ENCODE data around the gene GNG14. TPM values are rescaled to one million over a fixed set of nuclear protein-coding genes. Genes with fewer than 3 reads are reported as not detected.

The GNG14 gene
- total RNA-seq, 4 donors from 2014 or later = not detected

DNA sequence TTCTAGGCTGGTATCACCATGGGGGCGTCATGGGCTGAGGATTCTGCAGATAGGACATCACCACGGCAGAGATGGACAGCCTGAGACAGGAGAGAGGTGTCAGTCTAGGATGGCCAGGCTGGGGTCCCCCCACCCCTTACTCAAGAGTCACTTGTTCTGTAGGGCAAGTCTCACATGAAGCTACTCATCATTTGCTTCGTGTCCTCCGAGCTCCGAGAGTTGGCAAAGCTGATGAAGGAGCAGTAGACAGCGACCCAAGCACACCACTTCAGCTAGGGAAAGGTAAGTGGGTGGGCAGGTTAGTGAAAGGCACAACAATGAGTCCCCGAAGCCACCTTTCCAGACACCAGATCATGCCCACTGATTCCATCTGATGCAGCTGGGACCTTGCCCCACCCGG, 19.5 kb upstream of the GNG14 start:
- TF ChIP-seq, protein P1, sequence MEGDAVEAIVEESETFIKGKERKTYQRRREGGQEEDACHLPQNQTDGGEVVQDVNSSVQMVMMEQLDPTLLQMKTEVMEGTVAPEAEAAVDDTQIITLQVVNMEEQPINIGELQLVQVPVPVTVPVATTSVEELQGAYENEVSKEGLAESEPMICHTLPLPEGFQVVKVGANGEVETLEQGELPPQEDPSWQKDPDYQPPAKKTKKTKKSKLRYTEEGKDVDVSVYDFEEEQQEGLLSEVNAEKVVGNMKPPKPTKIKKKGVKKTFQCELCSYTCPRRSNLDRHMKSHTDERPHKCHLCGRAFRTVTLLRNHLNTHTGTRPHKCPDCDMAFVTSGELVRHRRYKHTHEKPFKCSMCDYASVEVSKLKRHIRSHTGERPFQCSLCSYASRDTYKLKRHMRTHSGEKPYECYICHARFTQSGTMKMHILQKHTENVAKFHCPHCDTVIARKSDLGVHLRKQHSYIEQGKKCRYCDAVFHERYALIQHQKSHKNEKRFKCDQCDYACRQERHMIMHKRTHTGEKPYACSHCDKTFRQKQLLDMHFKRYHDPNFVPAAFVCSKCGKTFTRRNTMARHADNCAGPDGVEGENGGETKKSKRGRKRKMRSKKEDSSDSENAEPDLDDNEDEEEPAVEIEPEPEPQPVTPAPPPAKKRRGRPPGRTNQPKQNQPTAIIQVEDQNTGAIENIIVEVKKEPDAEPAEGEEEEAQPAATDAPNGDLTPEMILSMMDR (IDR thresholded peaks at IDR 0.05; ENCODE audit: low read depth) = no peak

- TF ChIP-seq, protein P1 (IDR thresholded peaks at IDR 0.05; ENCODE audit: low read depth) = no peak
These were observed 18.9 kb upstream of the GNG14 start for GRCh38 chr19:12668932-12669269.

- TF ChIP-seq, protein P1 (IDR thresholded peaks at IDR 0.05; ENCODE audit: low read depth) = no peak
These were observed 18.3 kb upstream of the GNG14 start for GRCh38 chr19:12669270-12670158.

DNA sequence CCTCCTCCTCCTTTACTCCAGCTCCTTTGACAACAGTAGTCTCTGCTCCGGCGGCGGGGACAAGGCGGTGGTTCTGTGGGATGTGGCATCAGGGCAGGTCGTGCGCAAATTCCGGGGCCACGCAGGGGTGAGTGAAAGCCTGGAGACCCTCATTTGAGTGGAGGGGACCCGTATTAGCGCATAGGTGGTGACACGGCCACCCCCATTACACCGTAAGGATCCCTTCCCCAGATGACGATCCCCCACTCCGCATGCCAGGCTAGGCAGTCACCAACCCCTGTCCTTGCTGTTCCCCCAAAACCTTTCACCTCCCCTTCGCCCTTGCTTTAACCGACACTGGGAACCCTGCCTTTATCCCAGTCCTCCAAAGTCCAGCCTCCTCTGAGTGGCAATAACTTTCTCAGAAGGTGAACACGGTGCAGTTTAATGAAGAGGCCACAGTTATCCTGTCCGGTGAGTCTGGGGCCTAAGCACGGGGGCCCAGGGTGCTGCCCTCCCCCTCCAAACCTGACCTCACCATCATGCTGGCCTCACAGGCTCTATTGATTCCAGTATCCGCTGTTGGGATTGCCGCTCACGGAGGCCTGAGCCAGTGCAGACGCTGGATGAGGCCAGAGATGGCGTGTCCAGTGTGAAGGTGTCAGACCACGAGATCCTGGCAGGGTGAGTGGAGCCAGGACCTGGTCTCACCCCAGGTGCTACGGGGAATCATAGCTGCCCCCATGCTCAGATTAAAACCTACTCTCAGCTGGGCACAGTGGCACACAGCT, 17.5 kb upstream of the GNG14 start:
- TF ChIP-seq, protein P1 (IDR thresholded peaks at IDR 0.05; ENCODE audit: low read depth) = no peak

DNA sequence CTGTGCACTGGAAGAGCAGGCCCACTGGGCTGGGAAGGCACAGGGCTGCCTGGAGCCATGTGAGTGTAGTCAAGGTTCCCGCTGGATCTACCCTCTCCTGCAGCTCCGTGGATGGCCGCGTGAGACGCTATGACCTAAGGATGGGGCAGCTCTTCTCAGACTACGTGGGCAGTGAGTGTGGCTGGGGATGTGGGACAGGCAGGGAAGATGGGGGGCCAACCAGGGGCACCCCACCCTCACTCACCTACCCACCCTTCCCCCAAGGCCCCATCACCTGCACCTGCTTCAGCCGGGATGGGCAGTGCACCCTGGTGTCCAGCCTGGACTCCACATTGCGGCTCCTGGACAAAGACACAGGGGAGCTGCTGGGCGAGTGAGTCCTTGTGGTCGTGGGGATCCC, 15.1 kb upstream of the GNG14 start:
- TF ChIP-seq, protein P1 (IDR thresholded peaks at IDR 0.05; ENCODE audit: low read depth) = no peak

DNA sequence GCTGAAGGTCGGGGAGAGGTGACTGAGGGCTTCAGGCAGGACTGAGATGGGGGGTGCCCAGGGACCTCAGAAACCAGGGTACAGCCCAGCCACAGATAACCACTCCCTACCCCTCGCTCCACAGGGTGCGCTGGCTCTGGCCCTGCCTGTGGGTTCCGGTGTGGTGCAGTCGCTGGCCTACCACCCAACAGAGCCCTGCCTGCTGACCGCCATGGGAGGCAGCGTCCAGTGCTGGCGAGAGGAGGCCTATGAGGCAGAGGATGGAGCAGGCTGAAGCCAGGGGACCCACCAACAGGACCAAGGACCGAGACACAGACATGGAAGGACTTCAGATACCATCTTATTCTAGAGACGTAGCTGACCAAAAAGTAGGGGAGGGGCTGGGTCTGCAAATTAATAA, 12.4 kb upstream of the GNG14 start:
- TF ChIP-seq, protein P1 (IDR thresholded peaks at IDR 0.05; ENCODE audit: low read depth) = no peak

DNA sequence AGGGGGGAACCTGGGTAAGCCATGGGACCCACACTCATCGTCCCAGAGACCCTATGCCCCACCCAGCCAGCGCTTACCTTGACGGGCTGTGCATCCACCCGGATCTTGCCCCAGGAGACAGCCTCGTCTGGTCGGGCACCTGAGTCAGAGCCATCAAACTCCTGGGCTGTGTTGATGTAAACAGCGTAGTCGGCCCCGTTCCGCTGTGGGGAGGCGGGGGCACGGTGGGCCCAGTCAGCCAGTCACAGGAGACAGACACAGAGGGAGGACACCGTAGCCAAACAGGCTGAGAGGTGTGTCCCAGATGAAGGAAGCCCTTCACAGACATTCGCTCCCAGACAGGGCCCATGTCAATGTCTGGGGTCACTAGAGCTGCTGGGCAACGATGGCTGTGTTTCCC, 11.9 kb upstream of the GNG14 start:
- TF ChIP-seq, protein P1 (IDR thresholded peaks at IDR 0.05; ENCODE audit: low read depth) = no peak
